ENCODE data around the gene SHPK. TPM values are rescaled to one million over a fixed set of nuclear protein-coding genes. Genes with fewer than 3 reads are reported as not detected.

Gene SHPK
- total RNA-seq, 1 experiment from 2014 or later = 19.6 TPM

DNA sequence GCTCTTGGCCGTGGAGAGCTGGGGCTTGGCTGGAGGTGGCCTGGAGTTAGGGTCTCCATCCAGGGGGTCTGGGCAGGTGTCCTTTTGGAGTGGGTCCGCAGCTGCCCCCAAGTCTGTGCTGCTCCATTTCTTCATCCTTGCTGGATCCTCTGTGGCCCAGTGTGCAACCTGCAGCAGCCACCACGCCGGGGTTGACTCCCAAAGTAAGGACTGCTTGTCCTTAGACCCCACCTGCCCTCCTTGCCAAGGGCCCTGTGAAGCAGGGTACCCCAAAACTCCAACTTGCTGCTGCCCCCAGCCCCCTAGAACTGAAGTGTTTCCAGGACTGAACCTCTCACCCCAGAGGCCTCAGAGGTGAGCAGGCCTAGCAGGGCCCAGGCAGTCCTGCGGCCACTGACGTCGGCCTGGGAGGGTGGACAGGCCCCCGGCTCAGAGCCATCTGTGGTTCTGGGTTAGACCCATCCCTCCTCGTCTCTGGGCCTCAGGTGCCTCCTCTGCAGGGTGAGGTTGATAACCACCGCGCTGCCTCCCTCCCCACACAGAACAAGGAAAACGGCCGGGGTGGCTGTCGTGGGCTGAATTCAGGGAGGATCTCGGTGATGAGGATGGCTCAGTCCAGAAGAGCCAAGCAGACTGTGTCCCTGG, 43.7 kb downstream of the SHPK start:
- Histone ChIP-seq H3K4me3 (replicated peaks in 1 of 2; ENCODE audit: low read depth in 1 of 2, low read length in 2 of 2) (no peak overlapping the region), H3K36me3 (ENCODE audit: control insufficient read depth in 1 of 2, insufficient read depth in 2 of 2, low read length in 2 of 2) (no peaks in the 10 kb centered on the region; a peak in 1 of 4 replicates), H3K27me3 (ENCODE audit: insufficient read depth, low read length) (no peaks in the 10 kb centered on the region), H3K79me2 (ENCODE audit: insufficient read depth, low read length) (no peaks in the 10 kb centered on the region), H3K9me3 (ENCODE audit: control insufficient read depth in 1 of 2, insufficient read depth in 1 of 2, low read depth in 1 of 2, low read length in 2 of 2) (no peaks in the 10 kb centered on the region), H3K4me1 (ENCODE audit: control insufficient read depth in 1 of 2, insufficient read depth in 2 of 2, low read length in 2 of 2) (no peaks in the 10 kb centered on the region), H3K9ac (ENCODE audit: low read length) (no peak overlapping the region), H3K4me2 (ENCODE audit: low read length) (no peak overlapping the region), H3K9me2 (ENCODE audit: insufficient read depth) (no peaks in the 10 kb centered on the region), H4K20me1 (ENCODE audit: insufficient read depth) (no peaks in the 10 kb centered on the region), H2AFZ (ENCODE audit: low read depth, low read length, poor library complexity, severe bottlenecking) (no peak overlapping the region), H3K27ac (ENCODE audit: low read depth, low read length) (no peak overlapping the region)
- no peak for DNase-seq (ENCODE audit: low read depth, low spot score)
- ChIA-PET RAD21 (ENCODE audit: low non-redundant PET in 1 of 2, low total read pairs in 2 of 2, uncharacterized antibody in 2 of 2, unreplicated experiment in 2 of 2) (no interaction called here), POLR2A (no interaction called here), CTCF (no interaction called here)
- TF ChIP-seq YY1 (IDR thresholded peaks at IDR 0.05; ENCODE audit: extremely low read depth, insufficient replicate concordance, low read depth, low read length) (no peak), SRF (IDR thresholded peaks at IDR 0.05; ENCODE audit: low read depth) (no peak), TCF7L2 (IDR thresholded peaks at IDR 0.05; ENCODE audit: borderline replicate concordance, extremely low read depth, insufficient read depth, insufficient read length) (no peak), EGR1 (IDR thresholded peaks at IDR 0.05; ENCODE audit: low read depth) (no peak), EZH2phosphoT487 (IDR thresholded peaks at IDR 0.05; ENCODE audit: borderline replicate concordance) (no peak), ZFX (IDR thresholded peaks at IDR 0.05) (no peak), MAX (IDR thresholded peaks at IDR 0.05) (no peak)
- BruUV-seq (replicated peaks) = no TSS peak
- intact Hi-C loops (cut with micrococcal nuclease) = no loop called here
- ATAC-seq = no peak

- ATAC-seq = no peak
- Histone ChIP-seq H3K9me3 (ENCODE audit: control insufficient read depth in 1 of 2, insufficient read depth in 1 of 2, low read depth in 1 of 2, low read length in 2 of 2) (no peaks in the 10 kb centered on the region), H3K27me3 (ENCODE audit: insufficient read depth, low read length) (no peaks in the 10 kb centered on the region), H3K79me2 (ENCODE audit: insufficient read depth, low read length) (no peaks in the 10 kb centered on the region), H2AFZ (ENCODE audit: low read depth, low read length, poor library complexity, severe bottlenecking) (no peak overlapping the region), H3K4me2 (ENCODE audit: low read length) (no peak overlapping the region), H3K9me2 (ENCODE audit: insufficient read depth) (no peaks in the 10 kb centered on the region), H3K9ac (ENCODE audit: low read length) (no peak overlapping the region), H3K4me3 (replicated peaks in 1 of 2; ENCODE audit: low read depth in 1 of 2, low read length in 2 of 2) (no peak overlapping the region), H4K20me1 (ENCODE audit: insufficient read depth) (no peaks in the 10 kb centered on the region), H3K27ac (ENCODE audit: low read depth, low read length) (no peak overlapping the region), H3K36me3 (ENCODE audit: control insufficient read depth in 1 of 2, insufficient read depth in 2 of 2, low read length in 2 of 2) (peaks cover 0 to 5% of the 10 kb centered on the region in 2 experiments; a peak in 1 of 4 replicates), H3K4me1 (ENCODE audit: control insufficient read depth in 1 of 2, insufficient read depth in 2 of 2, low read length in 2 of 2) (no peaks in the 10 kb centered on the region)
- POLR2A ChIA-PET = no interaction called here
- CTCF ChIA-PET = interaction anchor here (0.8 kb wide), 1 partner anchor 12 kb away, joined by 3 read pairs; no protein-coding TSS in a partner anchor
- RAD21 ChIA-PET (ENCODE audit: low non-redundant PET in 1 of 2, low total read pairs in 2 of 2, uncharacterized antibody in 2 of 2, unreplicated experiment in 2 of 2) = no interaction called here
- BruUV-seq (replicated peaks) = no TSS peak
- intact Hi-C loops (cut with micrococcal nuclease) = no loop called here
- no peak for DNase-seq (ENCODE audit: low read depth, low spot score)
- TF ChIP-seq ZNF274 (IDR thresholded peaks at IDR 0.05; ENCODE audit: low read depth, low read length) = no peak
- TF ChIP-seq FOSL1 (IDR thresholded peaks at IDR 0.05; ENCODE audit: low read depth) = no peak
- TF ChIP-seq, protein P1, sequence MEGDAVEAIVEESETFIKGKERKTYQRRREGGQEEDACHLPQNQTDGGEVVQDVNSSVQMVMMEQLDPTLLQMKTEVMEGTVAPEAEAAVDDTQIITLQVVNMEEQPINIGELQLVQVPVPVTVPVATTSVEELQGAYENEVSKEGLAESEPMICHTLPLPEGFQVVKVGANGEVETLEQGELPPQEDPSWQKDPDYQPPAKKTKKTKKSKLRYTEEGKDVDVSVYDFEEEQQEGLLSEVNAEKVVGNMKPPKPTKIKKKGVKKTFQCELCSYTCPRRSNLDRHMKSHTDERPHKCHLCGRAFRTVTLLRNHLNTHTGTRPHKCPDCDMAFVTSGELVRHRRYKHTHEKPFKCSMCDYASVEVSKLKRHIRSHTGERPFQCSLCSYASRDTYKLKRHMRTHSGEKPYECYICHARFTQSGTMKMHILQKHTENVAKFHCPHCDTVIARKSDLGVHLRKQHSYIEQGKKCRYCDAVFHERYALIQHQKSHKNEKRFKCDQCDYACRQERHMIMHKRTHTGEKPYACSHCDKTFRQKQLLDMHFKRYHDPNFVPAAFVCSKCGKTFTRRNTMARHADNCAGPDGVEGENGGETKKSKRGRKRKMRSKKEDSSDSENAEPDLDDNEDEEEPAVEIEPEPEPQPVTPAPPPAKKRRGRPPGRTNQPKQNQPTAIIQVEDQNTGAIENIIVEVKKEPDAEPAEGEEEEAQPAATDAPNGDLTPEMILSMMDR (IDR thresholded peaks at IDR 0.05 in 2 of 3, conservative IDR thresholded peaks at IDR 0.05 in 1 of 3; ENCODE audit: borderline replicate concordance in 1 of 3, insufficient read depth in 1 of 3, low read depth in 2 of 3, low read length in 2 of 3) = no peak
- TF ChIP-seq, protein P2, sequence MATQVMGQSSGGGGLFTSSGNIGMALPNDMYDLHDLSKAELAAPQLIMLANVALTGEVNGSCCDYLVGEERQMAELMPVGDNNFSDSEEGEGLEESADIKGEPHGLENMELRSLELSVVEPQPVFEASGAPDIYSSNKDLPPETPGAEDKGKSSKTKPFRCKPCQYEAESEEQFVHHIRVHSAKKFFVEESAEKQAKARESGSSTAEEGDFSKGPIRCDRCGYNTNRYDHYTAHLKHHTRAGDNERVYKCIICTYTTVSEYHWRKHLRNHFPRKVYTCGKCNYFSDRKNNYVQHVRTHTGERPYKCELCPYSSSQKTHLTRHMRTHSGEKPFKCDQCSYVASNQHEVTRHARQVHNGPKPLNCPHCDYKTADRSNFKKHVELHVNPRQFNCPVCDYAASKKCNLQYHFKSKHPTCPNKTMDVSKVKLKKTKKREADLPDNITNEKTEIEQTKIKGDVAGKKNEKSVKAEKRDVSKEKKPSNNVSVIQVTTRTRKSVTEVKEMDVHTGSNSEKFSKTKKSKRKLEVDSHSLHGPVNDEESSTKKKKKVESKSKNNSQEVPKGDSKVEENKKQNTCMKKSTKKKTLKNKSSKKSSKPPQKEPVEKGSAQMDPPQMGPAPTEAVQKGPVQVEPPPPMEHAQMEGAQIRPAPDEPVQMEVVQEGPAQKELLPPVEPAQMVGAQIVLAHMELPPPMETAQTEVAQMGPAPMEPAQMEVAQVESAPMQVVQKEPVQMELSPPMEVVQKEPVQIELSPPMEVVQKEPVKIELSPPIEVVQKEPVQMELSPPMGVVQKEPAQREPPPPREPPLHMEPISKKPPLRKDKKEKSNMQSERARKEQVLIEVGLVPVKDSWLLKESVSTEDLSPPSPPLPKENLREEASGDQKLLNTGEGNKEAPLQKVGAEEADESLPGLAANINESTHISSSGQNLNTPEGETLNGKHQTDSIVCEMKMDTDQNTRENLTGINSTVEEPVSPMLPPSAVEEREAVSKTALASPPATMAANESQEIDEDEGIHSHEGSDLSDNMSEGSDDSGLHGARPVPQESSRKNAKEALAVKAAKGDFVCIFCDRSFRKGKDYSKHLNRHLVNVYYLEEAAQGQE (IDR thresholded peaks at IDR 0.05; ENCODE audit: low read depth) = no peak
- no peak for TF ChIP-seq EGR1 (IDR thresholded peaks at IDR 0.05; ENCODE audit: low read depth)
- TF ChIP-seq SP1 (IDR thresholded peaks at IDR 0.05; ENCODE audit: low read depth) = no peak
- no peak for TF ChIP-seq JUND (IDR thresholded peaks at IDR 0.05)
- TF ChIP-seq CBX3 (IDR thresholded peaks at IDR 0.05; ENCODE audit: low read depth) = no peak
- TF ChIP-seq MAX (IDR thresholded peaks at IDR 0.05) = no peak
Measured at GRCh38 chr17:3590768-3591167, 45.3 kb downstream of the SHPK start.

Data from HCT116 (cell line).